Measurements from ENCODE around the gene RNF144A.

The RNF144A gene

DNA sequence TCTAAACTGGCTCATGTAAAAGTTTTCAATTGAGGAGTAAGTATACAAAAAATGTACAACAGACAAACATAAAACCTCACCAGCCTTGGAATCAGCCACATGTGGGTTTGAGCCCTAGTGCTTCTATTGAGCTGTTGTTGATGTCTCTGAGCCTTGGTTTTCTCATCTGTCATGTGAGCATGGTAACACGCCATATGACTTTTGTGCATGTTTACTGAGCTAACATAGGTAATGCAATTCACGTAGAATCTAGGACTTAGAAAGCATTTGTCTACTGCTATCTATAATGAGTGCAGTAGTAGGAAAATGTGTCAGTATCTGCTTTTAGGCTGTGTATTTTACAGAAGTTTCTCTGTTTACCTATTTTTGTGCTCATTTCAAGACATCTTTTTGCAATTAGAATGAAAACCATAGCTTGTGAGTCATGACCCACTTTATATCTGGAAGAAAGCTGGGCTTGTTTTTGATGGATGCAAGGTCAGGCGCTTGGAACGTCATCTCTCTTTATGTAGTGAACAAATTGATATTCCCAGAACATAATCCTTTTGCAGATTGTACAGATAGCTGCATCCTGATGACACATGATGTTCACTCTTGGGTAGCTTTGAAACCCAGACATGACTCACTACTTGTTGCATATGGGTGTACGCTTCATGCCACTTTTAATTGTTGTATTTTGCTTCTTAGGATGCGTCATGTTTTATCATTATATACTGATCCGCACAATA is 94.3 kb downstream of the RNF144A start:
- TF ChIP-seq, protein P1, sequence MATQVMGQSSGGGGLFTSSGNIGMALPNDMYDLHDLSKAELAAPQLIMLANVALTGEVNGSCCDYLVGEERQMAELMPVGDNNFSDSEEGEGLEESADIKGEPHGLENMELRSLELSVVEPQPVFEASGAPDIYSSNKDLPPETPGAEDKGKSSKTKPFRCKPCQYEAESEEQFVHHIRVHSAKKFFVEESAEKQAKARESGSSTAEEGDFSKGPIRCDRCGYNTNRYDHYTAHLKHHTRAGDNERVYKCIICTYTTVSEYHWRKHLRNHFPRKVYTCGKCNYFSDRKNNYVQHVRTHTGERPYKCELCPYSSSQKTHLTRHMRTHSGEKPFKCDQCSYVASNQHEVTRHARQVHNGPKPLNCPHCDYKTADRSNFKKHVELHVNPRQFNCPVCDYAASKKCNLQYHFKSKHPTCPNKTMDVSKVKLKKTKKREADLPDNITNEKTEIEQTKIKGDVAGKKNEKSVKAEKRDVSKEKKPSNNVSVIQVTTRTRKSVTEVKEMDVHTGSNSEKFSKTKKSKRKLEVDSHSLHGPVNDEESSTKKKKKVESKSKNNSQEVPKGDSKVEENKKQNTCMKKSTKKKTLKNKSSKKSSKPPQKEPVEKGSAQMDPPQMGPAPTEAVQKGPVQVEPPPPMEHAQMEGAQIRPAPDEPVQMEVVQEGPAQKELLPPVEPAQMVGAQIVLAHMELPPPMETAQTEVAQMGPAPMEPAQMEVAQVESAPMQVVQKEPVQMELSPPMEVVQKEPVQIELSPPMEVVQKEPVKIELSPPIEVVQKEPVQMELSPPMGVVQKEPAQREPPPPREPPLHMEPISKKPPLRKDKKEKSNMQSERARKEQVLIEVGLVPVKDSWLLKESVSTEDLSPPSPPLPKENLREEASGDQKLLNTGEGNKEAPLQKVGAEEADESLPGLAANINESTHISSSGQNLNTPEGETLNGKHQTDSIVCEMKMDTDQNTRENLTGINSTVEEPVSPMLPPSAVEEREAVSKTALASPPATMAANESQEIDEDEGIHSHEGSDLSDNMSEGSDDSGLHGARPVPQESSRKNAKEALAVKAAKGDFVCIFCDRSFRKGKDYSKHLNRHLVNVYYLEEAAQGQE (IDR thresholded peaks at IDR 0.05; ENCODE audit: insufficient read depth in 1 of 2, low read depth in 2 of 2, low read length in 2 of 2) = no peak
- TF ChIP-seq TAF1 (IDR thresholded peaks at IDR 0.05; ENCODE audit: borderline replicate concordance, insufficient read depth, low read length) = no peak
- no peak for TF ChIP-seq SIN3A (IDR thresholded peaks at IDR 0.05; ENCODE audit: borderline replicate concordance, insufficient read depth, low read length)
- TF ChIP-seq FOXP2 (optimal IDR thresholded peaks at IDR 0.05; ENCODE audit: borderline replicate concordance, extremely low read depth, extremely low read length, insufficient read depth) = no peak
- no peak for TF ChIP-seq POLR2AphosphoS5 (IDR thresholded peaks at IDR 0.05; ENCODE audit: low read depth, low read length)

DNA sequence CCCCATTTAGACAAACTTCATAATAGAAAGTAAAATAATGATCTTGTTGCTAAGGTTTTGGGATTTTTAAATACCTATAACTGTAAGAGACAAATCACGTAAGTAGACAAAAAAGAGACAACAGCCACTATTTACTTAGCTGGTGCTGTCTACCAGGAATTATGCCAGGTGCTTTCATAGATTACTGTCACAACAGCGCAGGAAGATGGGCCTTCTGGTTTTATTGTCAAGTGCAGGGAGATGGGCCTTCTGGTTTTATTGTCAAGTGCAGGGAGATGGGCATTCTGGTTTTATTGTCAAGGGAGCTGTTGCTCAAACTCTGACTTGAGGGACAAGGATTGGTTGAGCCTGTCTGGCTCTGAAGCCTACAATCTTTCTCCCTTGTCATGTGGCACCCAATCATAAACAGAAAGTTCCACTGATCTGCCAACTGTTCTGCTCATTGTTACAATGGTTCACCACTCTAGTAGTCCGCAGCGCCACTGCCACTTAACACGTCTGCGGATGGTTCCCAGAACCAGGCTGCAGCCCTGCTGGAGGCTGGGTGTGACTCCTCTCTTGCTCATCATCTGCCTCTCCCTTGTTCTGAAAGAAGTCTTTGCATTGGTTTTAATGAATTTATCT is 95.0 kb downstream of the RNF144A start:
- TF ChIP-seq, protein P1 (IDR thresholded peaks at IDR 0.05; ENCODE audit: insufficient read depth in 1 of 2, low read depth in 2 of 2, low read length in 2 of 2) = no peak
- TF ChIP-seq SIN3A (IDR thresholded peaks at IDR 0.05; ENCODE audit: borderline replicate concordance, insufficient read depth, low read length) (no peak), TAF1 (IDR thresholded peaks at IDR 0.05; ENCODE audit: borderline replicate concordance, insufficient read depth, low read length) (no peak), FOXP2 (optimal IDR thresholded peaks at IDR 0.05; ENCODE audit: borderline replicate concordance, extremely low read depth, extremely low read length, insufficient read depth) (no peak), POLR2AphosphoS5 (IDR thresholded peaks at IDR 0.05; ENCODE audit: low read depth, low read length) (no peak)

- TF ChIP-seq FOXP2 (optimal IDR thresholded peaks at IDR 0.05; ENCODE audit: borderline replicate concordance, extremely low read depth, extremely low read length, insufficient read depth) = no peak
- TF ChIP-seq TAF1 (IDR thresholded peaks at IDR 0.05; ENCODE audit: borderline replicate concordance, insufficient read depth, low read length) = no peak
Observed at GRCh38 chr2:7013471-7014160, 96.4 kb downstream of the RNF144A start.

DNA sequence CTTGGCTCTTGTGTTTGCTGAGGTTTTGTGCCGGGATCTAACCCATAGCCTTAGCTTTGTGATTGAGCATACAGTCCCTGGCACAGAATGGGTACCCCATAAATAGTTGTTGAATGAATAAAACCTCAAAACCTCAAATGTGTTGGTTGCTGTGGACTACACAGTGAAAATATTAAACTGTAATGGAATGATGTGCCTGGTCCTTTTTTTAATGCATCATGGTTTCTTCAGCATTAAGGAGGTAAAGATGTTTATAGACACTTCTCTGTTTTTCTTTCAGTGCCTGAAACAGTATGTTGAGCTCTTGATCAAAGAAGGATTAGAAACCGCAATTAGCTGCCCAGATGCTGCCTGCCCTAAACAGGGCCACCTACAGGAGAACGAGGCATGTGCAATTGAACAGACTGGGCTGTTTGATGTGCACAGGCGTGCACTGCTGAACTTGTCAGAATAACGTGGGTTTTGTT is 97.0 kb downstream of the RNF144A start:
- TF ChIP-seq POLR2AphosphoS5 (IDR thresholded peaks at IDR 0.05; ENCODE audit: low read depth, low read length) = no peak
- no peak for TF ChIP-seq TAF1 (IDR thresholded peaks at IDR 0.05; ENCODE audit: borderline replicate concordance, insufficient read depth, low read length)
- TF ChIP-seq SIN3A (IDR thresholded peaks at IDR 0.05; ENCODE audit: borderline replicate concordance, insufficient read depth, low read length) = no peak
- TF ChIP-seq, protein P1 (IDR thresholded peaks at IDR 0.05; ENCODE audit: insufficient read depth in 1 of 2, low read depth in 2 of 2, low read length in 2 of 2) = no peak
- no peak for TF ChIP-seq FOXP2 (optimal IDR thresholded peaks at IDR 0.05; ENCODE audit: borderline replicate concordance, extremely low read depth, extremely low read length, insufficient read depth)
